GM19240 (cell line): ENCODE results near the gene MAST3.

ENCODE experiments used
- DNase-seq: peaks from one replicate; pipeline ENCODE4 v3.0.0; 2011; ENCODE audit warnings: low spot score; ENCODE audit not compliant: insufficient read length

Gene MAST3

GRCh38 chr19:18110609-18111232, 13.1 kb downstream of the MAST3 start:
- no peak for DNase-seq

GRCh38 chr19:18112989-18113478, 15.5 kb downstream of the MAST3 start:
- peak; percentile 74 for DNase-seq

- no peak for DNase-seq
These were observed 16.2 kb downstream of the MAST3 start for GRCh38 chr19:18113827-18114226.

GRCh38 chr19:18114483-18114882, 16.9 kb downstream of the MAST3 start:
- DNase-seq: no peak

- DNase-seq: no peak
These were observed 19.8 kb downstream of the MAST3 start for GRCh38 chr19:18117364-18117691.

GRCh38 chr19:18117692-18118378, 20.3 kb downstream of the MAST3 start:
- peak; percentile 96 for DNase-seq

- DNase-seq: no peak
These were observed 20.9 kb downstream of the MAST3 start for GRCh38 chr19:18118420-18119012.

GRCh38 chr19:18119013-18119716, 21.6 kb downstream of the MAST3 start:
- peak; percentile 56 for DNase-seq

GRCh38 chr19:18119717-18120105, 22.1 kb downstream of the MAST3 start:
- no peak for DNase-seq

- DNase-seq: no peak
These were observed 22.5 kb downstream of the MAST3 start for GRCh38 chr19:18120127-18120526.

- DNase-seq: no peak
These were observed 23.6 kb downstream of the MAST3 start for GRCh38 chr19:18121166-18121565.

GRCh38 chr19:18122424-18122823, 24.8 kb downstream of the MAST3 start:
- DNase-seq: no peak

- no peak for DNase-seq
These were observed 25.6 kb downstream of the MAST3 start for GRCh38 chr19:18122860-18123795.

GRCh38 chr19:18123819-18124218, 26.2 kb downstream of the MAST3 start:
- DNase-seq: no peak

- no peak for DNase-seq
These were observed 28.5 kb downstream of the MAST3 start for GRCh38 chr19:18126097-18126496.

- no peak for DNase-seq
These were observed 30.5 kb downstream of the MAST3 start for GRCh38 chr19:18128044-18128443.

GRCh38 chr19:18128805-18129204, 31.2 kb downstream of the MAST3 start:
- DNase-seq: no peak

- no peak for DNase-seq
These were observed 33.1 kb downstream of the MAST3 start for GRCh38 chr19:18130523-18131242.

- DNase-seq: no peak
These were observed 34.4 kb downstream of the MAST3 start for GRCh38 chr19:18131841-18132596.
